ENCODE results near the gene MZB1. TPM values are rescaled to one million over a fixed set of nuclear protein-coding genes. Genes with fewer than 3 reads are reported as not detected.
A peak's percentile ranks its signal among the peaks of the same experiment; 100 is the strongest.

MZB1 gene
- total and polyA plus RNA-seq, 2 of the 13 experiments (the other 11 are each of a cell fraction or from before 2014, with no cell fraction given) = 0.31 to 0.40 TPM

- peak; percentile 53; the same call in 1 of the 2 replicates for TF ChIP-seq ZHX1 (CRISPR knock-in tag; IDR thresholded peaks at IDR 0.05; ENCODE audit: low read depth)
- no peak for TF ChIP-seq AGO2 (optimal IDR thresholded peaks at IDR 0.05; ENCODE audit: low read depth, low read length)
- TF ChIP-seq ATF5 (CRISPR knock-in tag; IDR thresholded peaks at IDR 0.05; ENCODE audit: low read depth) = no peak
- no peak for TF ChIP-seq ZNF75D (CRISPR knock-in tag; IDR thresholded peaks at IDR 0.05; ENCODE audit: borderline replicate concordance)
- no peak for TF ChIP-seq KIAA2018 (CRISPR knock-in tag; IDR thresholded peaks at IDR 0.05; ENCODE audit: borderline replicate concordance)
- TF ChIP-seq HDAC6 (IDR thresholded peaks at IDR 0.05; ENCODE audit: low read depth, low read length) = no peak
- TF ChIP-seq KLF9 (CRISPR knock-in tag; IDR thresholded peaks at IDR 0.05; ENCODE audit: low read depth) = no peak
- TF ChIP-seq CREBL2 (CRISPR knock-in tag; IDR thresholded peaks at IDR 0.05; ENCODE audit: borderline replicate concordance) = no peak
- no peak for TF ChIP-seq ZNF24 (IDR thresholded peaks at IDR 0.05)
- TF ChIP-seq CC2D1A (CRISPR knock-in tag; IDR thresholded peaks at IDR 0.05) = no peak
- peak; percentile 84 for TF ChIP-seq POLR2AphosphoS5 (IDR thresholded peaks at IDR 0.05; ENCODE audit: low read depth, low read length)
- TF ChIP-seq ESRRA (CRISPR knock-in tag; IDR thresholded peaks at IDR 0.05; ENCODE audit: low read depth) = no peak
- no peak; the same call in 1 of the 2 replicates for TF ChIP-seq ZNF414 (CRISPR knock-in tag; IDR thresholded peaks at IDR 0.05)
- TF ChIP-seq KDM1A (CRISPR knock-in tag; IDR thresholded peaks at IDR 0.05) = no peak
- TF ChIP-seq XRCC5 (optimal IDR thresholded peaks at IDR 0.05; ENCODE audit: low read length) = peak; percentile 84
- TF ChIP-seq IRX3 (CRISPR knock-in tag; IDR thresholded peaks at IDR 0.05; ENCODE audit: borderline replicate concordance, low read depth) = no peak
These were observed 49.5 kb upstream of the MZB1 start, which contains the start of gene DNAJC18 (continued) for GRCh38 chr5:139439013-139439903.
